HG03135 (cell line): ENCODE results near the gene JARID2.
A peak's percentile ranks its signal among the peaks of the same experiment; 100 is the strongest.

Source experiments
- ATAC-seq: cut with Tn5 transposase; IDR thresholded peaks from one replicate; pipeline ENCODE4 v1.9.1; 2021; ENCODE audit warnings: mild to moderate bottlenecking, moderate library complexity; ENCODE audit not compliant: unreplicated experiment

The JARID2 gene

GRCh38 chr6:15246666-15247499 lies 1.0 kb downstream of the JARID2 start:
- no peak for ATAC-seq

GRCh38 chr6:15247500-15248450 lies 1.9 kb downstream of the JARID2 start:
- peak; percentile 4 for ATAC-seq

DNA sequence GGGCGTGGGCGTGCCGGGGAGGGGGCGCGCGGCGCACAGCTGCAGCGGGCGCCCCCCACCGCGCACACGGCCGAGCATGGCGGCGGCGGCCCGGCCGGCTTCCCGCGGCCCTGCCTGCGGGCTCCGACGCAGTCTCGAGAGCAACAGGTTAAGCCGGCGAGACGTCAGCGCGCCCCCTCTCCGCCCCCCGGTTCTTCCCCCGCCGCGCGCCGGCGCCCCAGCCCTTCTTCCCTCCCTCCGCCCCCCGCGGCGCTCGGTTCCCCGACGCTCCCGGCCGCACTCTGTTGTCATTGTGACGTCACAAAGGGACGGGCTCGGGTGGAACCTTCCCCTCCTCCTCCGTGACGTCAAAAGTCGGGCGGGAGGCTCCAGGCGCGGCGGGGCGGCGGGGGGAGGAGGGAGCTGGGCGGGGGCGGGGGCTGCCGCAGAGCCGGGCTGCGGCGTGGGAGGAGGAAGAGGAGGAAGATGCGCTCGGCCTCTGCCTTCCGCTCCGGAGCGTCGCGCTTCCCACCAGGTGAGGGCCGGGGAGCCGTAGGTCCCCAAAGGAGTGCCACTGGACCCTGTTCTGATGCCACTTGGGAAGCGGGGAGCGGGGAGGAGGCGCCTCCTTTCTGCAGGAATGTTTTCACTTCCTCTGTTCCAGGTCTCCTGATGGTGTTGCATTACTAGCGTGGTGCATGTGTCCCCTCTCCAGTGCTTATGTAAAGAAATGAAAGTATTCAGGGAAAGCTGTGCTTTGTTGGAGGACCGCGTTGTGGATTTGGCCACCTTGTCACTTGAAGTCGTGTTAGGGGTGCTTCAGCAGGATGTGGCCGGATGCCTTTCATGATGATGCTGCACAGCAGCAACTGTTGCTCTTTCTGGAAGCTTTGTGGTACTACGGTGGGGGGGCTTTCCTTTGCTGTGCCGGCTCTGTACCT lies 2.8 kb downstream of the JARID2 start:
- peak; percentile 32 for ATAC-seq

- no peak for ATAC-seq
These were observed 3.6 kb downstream of the JARID2 start for GRCh38 chr6:15249371-15250019.

- ATAC-seq: no peak
These were observed 4.6 kb downstream of the JARID2 start for GRCh38 chr6:15250187-15251168.

DNA sequence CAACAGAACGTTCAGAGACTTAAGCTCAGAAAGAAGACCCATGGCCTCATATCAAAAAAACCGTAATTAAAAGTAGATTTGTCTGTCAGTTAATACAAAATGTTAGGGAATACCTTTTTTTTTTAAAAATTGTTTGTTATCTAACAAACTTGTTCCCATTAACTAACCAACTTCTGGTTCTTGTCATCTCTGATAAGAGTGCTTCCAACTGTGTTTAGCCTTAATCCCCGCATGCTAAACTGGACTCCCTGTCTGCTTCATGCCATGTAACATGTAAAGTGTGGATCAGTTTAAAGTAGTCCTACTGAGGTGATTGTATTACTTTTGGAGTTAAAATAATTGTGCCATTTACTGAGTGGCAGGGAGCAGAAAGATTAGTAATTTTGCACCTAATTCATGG lies 6.3 kb downstream of the JARID2 start:
- ATAC-seq: no peak

- no peak for ATAC-seq
These were observed 7.5 kb downstream of the JARID2 start for GRCh38 chr6:15253203-15254022.

GRCh38 chr6:15254070-15254975 lies 8.5 kb downstream of the JARID2 start:
- ATAC-seq: no peak

GRCh38 chr6:15255481-15255880 lies 9.6 kb downstream of the JARID2 start:
- ATAC-seq: peak; percentile 61

DNA sequence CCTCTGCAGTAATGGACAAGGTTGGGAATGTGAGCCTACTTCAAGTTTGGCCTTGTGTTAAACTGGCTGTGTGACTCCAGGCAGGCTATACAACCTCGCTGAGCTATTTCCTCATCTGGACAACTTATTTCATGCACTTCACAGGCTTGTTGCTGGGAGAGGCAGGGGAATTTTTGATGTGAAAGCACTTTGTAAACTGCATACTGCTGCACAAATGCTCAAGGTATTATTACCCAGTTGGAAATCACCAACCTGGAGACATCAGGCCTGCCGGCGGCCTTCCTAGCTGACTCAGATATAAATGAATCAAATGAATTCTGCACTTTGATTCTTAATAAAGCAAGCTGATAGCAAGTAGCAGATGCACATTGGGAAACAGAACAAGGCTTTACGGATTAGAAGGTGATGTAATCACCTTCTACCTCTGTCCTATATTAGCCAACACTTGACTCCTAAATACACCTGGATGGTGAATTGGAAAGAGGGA lies 10.1 kb downstream of the JARID2 start:
- ATAC-seq: peak; percentile 19

DNA sequence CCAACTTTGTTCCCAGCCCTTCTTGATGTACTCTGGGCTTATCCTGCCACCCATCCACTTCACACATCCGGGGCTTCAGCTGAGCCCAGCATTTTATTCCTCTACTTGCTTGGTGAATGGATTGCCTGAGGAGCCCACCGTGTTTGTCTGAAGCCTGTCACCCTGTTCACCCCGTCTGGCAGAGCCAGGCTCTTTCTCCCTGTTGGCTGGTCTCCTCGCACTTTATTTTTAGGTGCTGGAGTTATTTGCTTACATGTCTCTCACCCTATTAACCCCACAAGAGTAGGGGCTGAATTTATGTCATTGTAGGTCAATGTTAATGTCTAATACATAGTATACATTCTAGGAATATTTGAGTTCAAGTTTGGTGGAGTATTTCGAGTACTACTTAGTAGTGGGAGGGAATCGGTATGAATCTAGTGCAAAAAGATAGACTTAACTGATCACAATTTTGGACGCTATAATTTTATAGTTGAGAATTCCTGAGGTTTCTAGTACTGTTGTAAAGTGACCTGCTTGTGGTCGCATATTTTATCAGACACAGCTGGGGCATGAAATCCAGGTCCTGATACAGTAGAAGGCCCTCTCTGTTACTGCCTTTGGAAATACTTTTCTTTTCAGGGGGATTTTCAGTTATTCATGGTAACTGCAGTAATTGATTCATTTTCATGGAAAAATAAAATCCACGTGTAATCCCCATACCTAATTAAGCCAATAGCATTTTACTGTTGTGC lies 10.8 kb downstream of the JARID2 start:
- ATAC-seq: no peak

GRCh38 chr6:15257357-15258132 lies 11.7 kb downstream of the JARID2 start:
- ATAC-seq: no peak

GRCh38 chr6:15259766-15260098 lies 13.9 kb downstream of the JARID2 start:
- ATAC-seq: no peak

- no peak for ATAC-seq
These were observed 14.4 kb downstream of the JARID2 start for GRCh38 chr6:15260099-15260821.

GRCh38 chr6:15263780-15264374 lies 18.0 kb downstream of the JARID2 start:
- ATAC-seq: no peak
